Spleen (tissue), 11 donors: Measurements from ENCODE around the gene EP400. TPM values are rescaled to one million over a fixed set of nuclear protein-coding genes. Genes with fewer than 3 reads are reported as not detected.
A peak's percentile ranks its signal among the peaks of the same experiment; 100 is the strongest.

ENCODE experiments used
- DNase-seq: peaks from one replicate; pipeline ENCODE4 v3.0.0-alpha.2; 2020
- H3K27ac ChIP-seq, 8 donors: fragments of 200-600 bp; sonication (generic) in 7 of 8; 1 replicate in 4 of 8; 2 replicates in 4 of 8; pipeline versions ENCODE4 v1.5.0 to v1.8.0; 2016 to 2021; ENCODE audit warnings: inconsistent platforms in 4 of 8, mild to moderate bottlenecking in 4 of 8, moderate library complexity in 1 of 8
- H3K27me3 ChIP-seq, 7 donors: fragments of 200-600 bp; sonication (generic) in 6 of 7; replicated peaks in 1 of 7; 1 replicate in 4 of 7; 2 replicates in 3 of 7; pipeline versions ENCODE4 v1.5.0 to v1.8.0; 2016 to 2021; ENCODE audit warnings: inconsistent platforms in 3 of 7, mild to moderate bottlenecking in 1 of 7
- H3K36me3 ChIP-seq, 6 donors: fragments of 200-600 bp; sonication (generic) in 5 of 6; 1 replicate in 4 of 6; 2 replicates in 2 of 6; pipeline versions ENCODE4 v1.5.0 to v1.8.0; 2016 to 2021; ENCODE audit warnings: inconsistent platforms in 2 of 6
- H3K4me1 ChIP-seq, 6 donors: fragments of 200-600 bp; sonication (generic) in 5 of 6; 1 replicate in 3 of 6; 2 replicates in 3 of 6; pipeline versions ENCODE4 v1.5.0 to v1.8.0; 2016 to 2021; ENCODE audit warnings: inconsistent platforms in 3 of 6
- H3K4me3 ChIP-seq, 8 donors: fragments of 200-600 bp; sonication (generic) in 7 of 8; 1 replicate in 4 of 8; 2 replicates in 4 of 8; pipeline versions ENCODE4 v1.5.0 to v1.8.0; 2016 to 2021; ENCODE audit warnings: inconsistent platforms in 4 of 8, mild to moderate bottlenecking in 4 of 8, moderate library complexity in 2 of 8
- H3K9me3 ChIP-seq, 8 donors: fragments of 200-600 bp; sonication (generic) in 7 of 8; 1 replicate in 4 of 8; 2 replicates in 4 of 8; pipeline versions ENCODE4 v1.5.0 to v1.8.0; 2016 to 2021; ENCODE audit warnings: inconsistent platforms in 4 of 8
- CTCF ChIP-seq, 11 experiments: fragments of 200-600 bp in 7 of 11; fragments of 450-650 bp in 4 of 11; sonication (generic) in 4 of 11; IDR thresholded peaks in 8 of 11; conservative IDR thresholded peaks in 3 of 11; 1 replicate in 7 of 11; 2 replicates in 4 of 11; pipeline versions ENCODE4 v1.4.0 to v1.8.0; 2016 to 2021; ENCODE audit warnings: antibody characterized with exemption in 11 of 11, inconsistent platforms in 4 of 11, mild to moderate bottlenecking in 1 of 11
- POLR2A ChIP-seq, 3 donors: fragments of 450-650 bp; IDR thresholded peaks; one replicate each; pipeline ENCODE4 v1.5.1; 2017; ENCODE audit warnings: antibody characterized with exemption in 3 of 3, mild to moderate bottlenecking in 1 of 3
- POLR2AphosphoS5 ChIP-seq, 3 donors: sonication (generic); formaldehyde crosslinking; IDR thresholded peaks; one replicate each; pipeline ENCODE4 v1.5.1; 2017; ENCODE audit warnings: antibody characterized with exemption in 3 of 3
- WGBS, 5 donors: extraction: QIAGEN DNeasy Blood & Tissue Kit in 3 of 5; methylation state at CpG; one replicate each; pipeline versions ENCODE4 v1.1.5 to v1.1.7; 2013 to 2018; 5-methylcytosine and 5-hydroxymethylcytosine counted together
- intact Hi-C: fragments of 100-400 bp; cut with DNase I; formaldehyde crosslinking; loops from one replicate; pipeline ENCODE4 v1.15.0; 2023; ENCODE audit warnings: low total_unique reads
- polyA plus RNA-seq, 3 donors: library from polyadenylated mRNA; stranded (reverse); fragments of 200-250 nt; gene quantifications; one replicate each; pipeline ENCODE4 v1.2.1, GENCODE V29; 2013
- total RNA-seq, 7 donors: library from RNA; depleted of rRNA in 3 of 7; stranded (reverse); fragments of >200 nt in 3 of 7; fragmentation: NEBNext Ultra II Directional in 4 of 7; extraction: Animal tissue kit (Norgen Biotek cat#: 25700) in 4 of 7; gene quantifications; one replicate each; pipeline versions ENCODE4 v1.1.0 to v1.2.1, GENCODE V29; 2016 to 2021
- donor health status: healthy with polysubstance abuse.
- donor health status: DM: no; HTN: no; CAD: no; lungs with moderate emphysema.
- donor health status: DM: no; HTN: no; CAD: no.
- donor health status: Bipolar disorder and iron deficiency.
- donor health status: healthy.
- donor health status: DM: no; HTN: no; CAD: no.
- donor health status: DM: yes; HTN: yes; CAD: no.

EP400 gene
- total and polyA plus RNA-seq, 10 donors: 11.8 to 70.2 (median 45.6) TPM

- Histone ChIP-seq H3K4me1 (peaks cover 0 to 13% (median 0%) of the 10 kb centered on the region in 6 donors), H3K27me3 (no peaks in the 10 kb centered on the region), H3K27ac (no peak overlapping the region), H3K9me3 (no peaks in the 10 kb centered on the region), H3K36me3 (peaks cover 0 to 78% (median 47%) of the 10 kb centered on the region in 6 donors), H3K4me3 (no peak overlapping the region)
- TF ChIP-seq POLR2A (IDR thresholded peaks at IDR 0.05) (no peak), CTCF (IDR thresholded peaks at IDR 0.05 in 8 of 11, conservative IDR thresholded peaks at IDR 0.05 in 3 of 11) (no peak), POLR2AphosphoS5 (IDR thresholded peaks at IDR 0.05) (no peak)
- 92 to 97% (median 93%) methylated on average over 12 of the region's 12 CpGs for WGBS, 5 donors
- intact Hi-C loops: no loop called here
- DNase-seq: no peak
Measured at GRCh38 chr12:131979606-131980005, 29.9 kb downstream of the EP400 start.

DNA sequence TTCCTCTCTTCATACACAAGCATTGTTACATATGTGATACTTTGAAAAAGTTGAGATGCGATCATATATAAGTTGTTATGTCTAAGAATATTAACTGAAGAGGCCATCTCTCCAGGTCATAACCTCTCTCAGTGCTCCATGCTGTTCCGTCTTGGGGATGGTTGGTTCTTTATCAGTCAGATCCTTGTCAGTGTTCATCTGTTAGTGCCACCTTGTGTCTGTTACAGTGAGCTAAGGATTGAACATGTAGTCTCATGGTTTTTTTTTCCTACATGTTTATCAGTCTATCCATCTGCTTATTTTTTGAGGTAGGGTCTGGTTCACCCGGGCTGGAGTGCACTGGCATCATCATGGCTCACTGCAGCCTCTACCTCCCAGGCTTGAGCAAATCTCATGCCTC is 30.5 kb downstream of the EP400 start:
- H3K4me3 ChIP-seq: no peak overlapping the region
- intact Hi-C loops: no loop called here
- TF ChIP-seq POLR2A (IDR thresholded peaks at IDR 0.05): no peak
- no peak for TF ChIP-seq POLR2AphosphoS5 (IDR thresholded peaks at IDR 0.05)
- no peak for TF ChIP-seq CTCF (IDR thresholded peaks at IDR 0.05 in 8 of 11, conservative IDR thresholded peaks at IDR 0.05 in 3 of 11)
- 83 to 93% (median 88%) methylated on average over 3 of the region's 3 CpGs for WGBS, 5 donors
- no peak overlapping the region for H3K27ac ChIP-seq
- no peak for DNase-seq
- H3K27me3 ChIP-seq: no peaks in the 10 kb centered on the region
- H3K4me1 ChIP-seq: peaks cover 0 to 18% (median 0%) of the 10 kb centered on the region in 6 donors
- H3K36me3 ChIP-seq: peaks cover 0 to 79% (median 54%) of the 10 kb centered on the region in 6 donors
- H3K9me3 ChIP-seq: no peaks in the 10 kb centered on the region

GRCh38 chr12:131981388-131981787 is 31.6 kb downstream of the EP400 start:
- H3K27me3 ChIP-seq: no peaks in the 10 kb centered on the region
- WGBS, 5 donors: 96 to 97% (median 96%) methylated on average over 10 of the region's 10 CpGs
- peaks cover 0 to 89% (median 65%) of the 10 kb centered on the region in 6 donors for H3K36me3 ChIP-seq
- H3K4me3 ChIP-seq: no peak overlapping the region
- H3K4me1 ChIP-seq: peaks cover 0 to 20% (median 0%) of the 10 kb centered on the region in 6 donors
- TF ChIP-seq POLR2AphosphoS5 (IDR thresholded peaks at IDR 0.05) (no peak), CTCF (IDR thresholded peaks at IDR 0.05 in 8 of 11, conservative IDR thresholded peaks at IDR 0.05 in 3 of 11) (no peak), POLR2A (IDR thresholded peaks at IDR 0.05) (no peak)
- H3K27ac ChIP-seq: no peak overlapping the region
- H3K9me3 ChIP-seq: no peaks in the 10 kb centered on the region
- no peak for DNase-seq
- intact Hi-C loops: no loop called here

GRCh38 chr12:131982041-131982440 is 32.3 kb downstream of the EP400 start:
- no peak for TF ChIP-seq POLR2A (IDR thresholded peaks at IDR 0.05)
- peak in 1 of 3 donors; percentile 21 for TF ChIP-seq POLR2AphosphoS5 (IDR thresholded peaks at IDR 0.05)
- TF ChIP-seq CTCF (IDR thresholded peaks at IDR 0.05 in 8 of 11, conservative IDR thresholded peaks at IDR 0.05 in 3 of 11): no peak
- intact Hi-C loops: no loop called here
- Histone ChIP-seq H3K27me3 (no peaks in the 10 kb centered on the region), H3K9me3 (no peaks in the 10 kb centered on the region), H3K4me1 (peaks cover 0 to 26% (median 0%) of the 10 kb centered on the region in 6 donors), H3K4me3 (no peak overlapping the region), H3K36me3 (peaks cover 0 to 96% (median 71%) of the 10 kb centered on the region in 6 donors), H3K27ac (no peak overlapping the region)
- 95 to 98% (median 96%) methylated on average over 12 to 17 of the region's 17 CpGs for WGBS, 5 donors
- no peak for DNase-seq
